ENCODE data around the gene PKD1L1. TPM values are rescaled to one million over a fixed set of nuclear protein-coding genes. Genes with fewer than 3 reads are reported as not detected.

PKD1L1 gene
- total RNA-seq, 4 donors from 2014 or later = 0.41 to 37.4 (median 17.5) TPM

- Histone ChIP-seq H3K36me3 (no peaks in the 10 kb centered on the region), H3K27me3 (no peaks in the 10 kb centered on the region), H3K4me1 (no peaks in the 10 kb centered on the region), H3K27ac (no peak overlapping the region), H3K4me3 (no peak overlapping the region), H3K9me3 (no peaks in the 10 kb centered on the region)
- in situ Hi-C loops (cut with MboI; ENCODE audit: low pct_ligation_motif_present in 1 of 4, low pct_unique_long_range_greater_than_20kb in 1 of 4, low sequenced_read_pairs in 3 of 4) (no loop called here), intact Hi-C loops (cut with DNase I; ENCODE audit: low total_unique reads) (no loop called here)
- TF ChIP-seq EP300 (IDR thresholded peaks at IDR 0.05; ENCODE audit: low read depth) (no peak), POLR2A (IDR thresholded peaks at IDR 0.05) (no peak), POLR2AphosphoS5 (IDR thresholded peaks at IDR 0.05) (no peak), CTCF (IDR thresholded peaks at IDR 0.05) (no peak)
- 73% methylated on average over 10 of the region's 10 CpGs; no CpG with 5 or more reads in 1 of the 2 donors for WGBS, 2 donors (ENCODE audit: low coverage in 1 of 2)
- DNase-seq = no peak
Measured at GRCh38 chr7:47885309-47885986, 62.8 kb downstream of the PKD1L1 start.

- H3K36me3 ChIP-seq = no peaks in the 10 kb centered on the region
- in situ Hi-C loops (cut with MboI; ENCODE audit: low pct_ligation_motif_present in 1 of 4, low pct_unique_long_range_greater_than_20kb in 1 of 4, low sequenced_read_pairs in 3 of 4) (no loop called here), intact Hi-C loops (cut with DNase I; ENCODE audit: low total_unique reads) (no loop called here)
- no peak for DNase-seq
- WGBS, 2 donors (ENCODE audit: low coverage in 1 of 2) = 40 to 59% methylated on average over 2 of the region's 2 CpGs
- H3K4me1 ChIP-seq = no peaks in the 10 kb centered on the region
- H3K4me3 ChIP-seq = no peak overlapping the region
- H3K27me3 ChIP-seq = no peaks in the 10 kb centered on the region
- no peaks in the 10 kb centered on the region for H3K9me3 ChIP-seq
- TF ChIP-seq CTCF (IDR thresholded peaks at IDR 0.05) = no peak
- no peak for TF ChIP-seq POLR2A (IDR thresholded peaks at IDR 0.05)
- TF ChIP-seq EP300 (IDR thresholded peaks at IDR 0.05; ENCODE audit: low read depth) = no peak
- TF ChIP-seq POLR2AphosphoS5 (IDR thresholded peaks at IDR 0.05) = no peak
- no peak overlapping the region for H3K27ac ChIP-seq
Measured at GRCh38 chr7:47884675-47885074, 63.6 kb downstream of the PKD1L1 start.

DNA sequence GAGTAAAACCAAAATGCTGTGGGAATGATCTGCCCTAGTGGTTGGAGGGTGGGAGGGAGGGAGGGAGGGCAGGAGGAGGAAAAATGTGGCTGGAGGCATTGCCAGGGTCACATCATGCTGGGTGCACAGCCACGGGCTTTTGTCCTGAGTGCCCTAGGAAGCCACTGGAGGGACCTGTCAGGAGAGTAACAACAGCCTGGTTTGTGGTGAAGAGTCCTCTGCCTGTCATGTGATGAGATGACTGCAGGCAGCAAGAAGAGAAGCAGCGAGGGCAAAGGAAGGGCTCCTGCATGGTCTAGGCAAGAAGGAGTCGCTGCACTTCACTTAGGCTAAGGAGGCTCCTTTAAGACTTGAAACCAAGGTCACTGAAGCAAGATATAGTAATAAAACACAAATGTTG lies 65.6 kb downstream of the PKD1L1 start:
- no peaks in the 10 kb centered on the region for H3K27me3 ChIP-seq
- 69 to 90% methylated on average over 2 to 3 of the region's 3 CpGs for WGBS, 2 donors (ENCODE audit: low coverage in 1 of 2)
- H3K4me3 ChIP-seq = no peak overlapping the region
- intact Hi-C loops (cut with DNase I; ENCODE audit: low total_unique reads) = no loop called here
- no peak for DNase-seq
- H3K27ac ChIP-seq = no peak overlapping the region
- H3K4me1 ChIP-seq = no peaks in the 10 kb centered on the region
- H3K36me3 ChIP-seq = no peaks in the 10 kb centered on the region
- no peaks in the 10 kb centered on the region for H3K9me3 ChIP-seq
- in situ Hi-C loops (cut with MboI; ENCODE audit: low pct_ligation_motif_present in 1 of 4, low pct_unique_long_range_greater_than_20kb in 1 of 4, low sequenced_read_pairs in 3 of 4) = no loop called here
- no peak for TF ChIP-seq POLR2AphosphoS5 (IDR thresholded peaks at IDR 0.05)

- WGBS, 2 donors (ENCODE audit: low coverage in 1 of 2) = 80 to 85% methylated on average over 2 to 4 of the region's 4 CpGs
- Histone ChIP-seq H3K27ac (no peak overlapping the region), H3K4me3 (no peak overlapping the region), H3K27me3 (no peaks in the 10 kb centered on the region), H3K9me3 (no peaks in the 10 kb centered on the region), H3K4me1 (no peaks in the 10 kb centered on the region), H3K36me3 (no peaks in the 10 kb centered on the region)
- in situ Hi-C loops (cut with MboI; ENCODE audit: low pct_ligation_motif_present in 1 of 4, low pct_unique_long_range_greater_than_20kb in 1 of 4, low sequenced_read_pairs in 3 of 4) = no loop called here
- no peak for TF ChIP-seq EP300 (IDR thresholded peaks at IDR 0.05; ENCODE audit: low read depth)
- no peak for TF ChIP-seq POLR2AphosphoS5 (IDR thresholded peaks at IDR 0.05)
- no peak for TF ChIP-seq CTCF (IDR thresholded peaks at IDR 0.05)
- no peak for TF ChIP-seq POLR2A (IDR thresholded peaks at IDR 0.05)
- DNase-seq = no peak
- intact Hi-C loops (cut with DNase I; ENCODE audit: low total_unique reads) = no loop called here
Measured at GRCh38 chr7:47881256-47881655, 67.0 kb downstream of the PKD1L1 start.

GRCh38 chr7:47878662-47879061 lies 69.6 kb downstream of the PKD1L1 start:
- no peak for DNase-seq
- Histone ChIP-seq H3K27ac (no peak overlapping the region), H3K4me3 (no peak overlapping the region), H3K27me3 (no peaks in the 10 kb centered on the region), H3K36me3 (no peaks in the 10 kb centered on the region), H3K9me3 (no peaks in the 10 kb centered on the region), H3K4me1 (no peaks in the 10 kb centered on the region)
- intact Hi-C loops (cut with DNase I; ENCODE audit: low total_unique reads) (no loop called here), in situ Hi-C loops (cut with MboI; ENCODE audit: low pct_ligation_motif_present in 1 of 4, low pct_unique_long_range_greater_than_20kb in 1 of 4, low sequenced_read_pairs in 3 of 4) (no loop called here)
- WGBS, 2 donors (ENCODE audit: low coverage in 1 of 2) = 67 to 90% methylated on average over 4 of the region's 4 CpGs
- TF ChIP-seq EP300 (IDR thresholded peaks at IDR 0.05; ENCODE audit: low read depth) = no peak
- TF ChIP-seq POLR2A (IDR thresholded peaks at IDR 0.05) = no peak
- no peak for TF ChIP-seq POLR2AphosphoS5 (IDR thresholded peaks at IDR 0.05)
- TF ChIP-seq CTCF (IDR thresholded peaks at IDR 0.05) = no peak

Data from transverse colon (tissue), 4 donors.